ENCODE measurements around the gene SCTR.

SCTR gene

GRCh38 chr2:119486886-119487285 is 37.4 kb downstream of the SCTR start:
- no peak for DNase-seq

- DNase-seq, result no peak
These were observed 38.0 kb downstream of the SCTR start for GRCh38 chr2:119486196-119486827.

- no peak for DNase-seq
These were observed 38.8 kb downstream of the SCTR start for GRCh38 chr2:119485336-119486110.

- DNase-seq, result no peak
These were observed 39.4 kb downstream of the SCTR start for GRCh38 chr2:119484834-119485233.

GRCh38 chr2:119483896-119484718 is 40.2 kb downstream of the SCTR start:
- no peak for DNase-seq

- DNase-seq, result no peak
These were observed 40.9 kb downstream of the SCTR start for GRCh38 chr2:119483395-119483753.

- no peak for DNase-seq
These were observed 41.5 kb downstream of the SCTR start for GRCh38 chr2:119482481-119483394.

- no peak for DNase-seq
These were observed 42.5 kb downstream of the SCTR start for GRCh38 chr2:119481501-119482455.

GRCh38 chr2:119480718-119481142 is 43.6 kb downstream of the SCTR start:
- no peak for DNase-seq

- no peak for DNase-seq
These were observed 44.1 kb downstream of the SCTR start for GRCh38 chr2:119480184-119480583.

GRCh38 chr2:119478978-119479295 is 45.3 kb downstream of the SCTR start:
- DNase-seq, result no peak

- DNase-seq, result no peak
These were observed 45.9 kb downstream of the SCTR start for GRCh38 chr2:119478188-119478977.

GRCh38 chr2:119477113-119477505 is 47.2 kb downstream of the SCTR start:
- DNase-seq, result no peak

- DNase-seq, result no peak
These were observed 47.8 kb downstream of the SCTR start for GRCh38 chr2:119476301-119477112.

GRCh38 chr2:119475857-119476244 is 48.4 kb downstream of the SCTR start:
- no peak for DNase-seq

GRCh38 chr2:119475225-119475856 is 48.9 kb downstream of the SCTR start:
- DNase-seq, result no peak

GRCh38 chr2:119474371-119475224 is 49.7 kb downstream of the SCTR start:
- no peak for DNase-seq

GRCh38 chr2:119473621-119474370 is 50.5 kb downstream of the SCTR start:
- no peak for DNase-seq

Measured in activated naive CD4-positive, alpha-beta T cell treated with anti-CD3 and anti-CD28 coated beads, Interleukin-2, amount 50 U/mL, for 16 hours (primary cell).